Endothelial cell of umbilical vein (primary cell): ENCODE data around the gene SGCG.

ENCODE experiments used
- EZH2 ChIP-seq: IDR thresholded peaks from 2 replicates; pipeline ENCODE4 v1.6.1; 2012; ENCODE audit warnings: borderline replicate concordance, low read depth, mild to moderate bottlenecking, moderate library complexity, low read length, inconsistent platforms; ENCODE audit not compliant: severe bottlenecking
- FOS ChIP-seq: IDR thresholded peaks from 2 replicates; pipeline ENCODE4 v1.6.1; 2011; ENCODE audit warnings: mild to moderate bottlenecking, low read length, moderate library complexity, borderline replicate concordance; ENCODE audit not compliant: insufficient read depth
- JUN ChIP-seq: IDR thresholded peaks from 2 replicates; pipeline ENCODE4 v1.6.1; 2011; ENCODE audit warnings: borderline replicate concordance, low read depth; ENCODE audit not compliant: insufficient read length, insufficient read depth
- MYC ChIP-seq: IDR thresholded peaks from one replicate; pipeline ENCODE4 v1.6.1; 2011; ENCODE audit warnings: mild to moderate bottlenecking, low read depth, low read length
- POLR2A ChIP-seq: IDR thresholded peaks from 2 replicates; pipeline ENCODE4 v1.6.1; 2012; ENCODE audit warnings: low read depth, mild to moderate bottlenecking, control low read depth, low read length
- POLR2AphosphoS5 ChIP-seq: IDR thresholded peaks from 2 replicates; pipeline ENCODE4 v1.6.1; 2012; ENCODE audit warnings: low read depth, mild to moderate bottlenecking, control low read depth, low read length, moderate library complexity; ENCODE audit not compliant: insufficient read depth
- TF ChIP-seq, protein P1 (sequence below), 2 donors: IDR thresholded peaks; 1 replicate in 1 of 2; 2 replicates in 1 of 2; pipeline ENCODE4 v1.5.1; 2011; ENCODE audit warnings: low read length in 2 of 2, mild to moderate bottlenecking in 2 of 2, moderate library complexity in 2 of 2, control low read depth in 1 of 2, inconsistent platforms in 1 of 2, low read depth in 1 of 2; ENCODE audit not compliant: insufficient read depth in 1 of 2; ENCODE audit errors: extremely low read depth in 1 of 2
- TF ChIP-seq, protein P2 (sequence below): IDR thresholded peaks from 2 replicates; pipeline ENCODE4 v1.6.1; 2011; ENCODE audit not compliant: insufficient read depth, insufficient read length

DNA sequence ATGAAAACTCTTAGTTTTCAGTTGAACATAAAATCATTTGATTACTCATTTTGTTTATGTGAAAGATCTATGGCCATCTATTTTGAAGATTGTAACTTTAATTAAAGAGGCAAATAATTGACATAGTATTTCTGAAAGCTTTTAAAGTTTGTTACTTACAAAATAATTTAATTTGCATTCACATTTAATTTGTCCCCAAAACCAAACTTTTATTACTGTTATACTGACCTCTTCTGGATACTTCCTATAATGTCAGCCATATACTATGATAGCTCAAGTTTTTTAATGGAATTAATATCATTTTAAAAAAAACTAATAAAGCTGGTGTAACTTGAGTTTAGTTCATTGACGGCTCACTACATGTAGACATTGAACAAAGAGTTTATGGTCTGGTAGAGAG is 4.9 kb upstream of the SGCG start:
- TF ChIP-seq EZH2 (no peak), POLR2A (no peak), POLR2AphosphoS5 (no peak), FOS (no peak), JUN (no peak), MYC (no peak)
- TF ChIP-seq, protein P1, sequence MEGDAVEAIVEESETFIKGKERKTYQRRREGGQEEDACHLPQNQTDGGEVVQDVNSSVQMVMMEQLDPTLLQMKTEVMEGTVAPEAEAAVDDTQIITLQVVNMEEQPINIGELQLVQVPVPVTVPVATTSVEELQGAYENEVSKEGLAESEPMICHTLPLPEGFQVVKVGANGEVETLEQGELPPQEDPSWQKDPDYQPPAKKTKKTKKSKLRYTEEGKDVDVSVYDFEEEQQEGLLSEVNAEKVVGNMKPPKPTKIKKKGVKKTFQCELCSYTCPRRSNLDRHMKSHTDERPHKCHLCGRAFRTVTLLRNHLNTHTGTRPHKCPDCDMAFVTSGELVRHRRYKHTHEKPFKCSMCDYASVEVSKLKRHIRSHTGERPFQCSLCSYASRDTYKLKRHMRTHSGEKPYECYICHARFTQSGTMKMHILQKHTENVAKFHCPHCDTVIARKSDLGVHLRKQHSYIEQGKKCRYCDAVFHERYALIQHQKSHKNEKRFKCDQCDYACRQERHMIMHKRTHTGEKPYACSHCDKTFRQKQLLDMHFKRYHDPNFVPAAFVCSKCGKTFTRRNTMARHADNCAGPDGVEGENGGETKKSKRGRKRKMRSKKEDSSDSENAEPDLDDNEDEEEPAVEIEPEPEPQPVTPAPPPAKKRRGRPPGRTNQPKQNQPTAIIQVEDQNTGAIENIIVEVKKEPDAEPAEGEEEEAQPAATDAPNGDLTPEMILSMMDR (IDR thresholded peaks at IDR 0.05; ENCODE audit: extremely low read depth in 1 of 2, insufficient read depth in 1 of 2, low read depth in 1 of 2, low read length in 2 of 2), result no peak
- TF ChIP-seq, protein P2, sequence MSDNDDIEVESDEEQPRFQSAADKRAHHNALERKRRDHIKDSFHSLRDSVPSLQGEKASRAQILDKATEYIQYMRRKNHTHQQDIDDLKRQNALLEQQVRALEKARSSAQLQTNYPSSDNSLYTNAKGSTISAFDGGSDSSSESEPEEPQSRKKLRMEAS, result no peak
